ENCODE data around the gene NEK7.

GRCh38 chr1:198153804-198154203 lies 3.0 kb upstream of the NEK7 start:
- TF ChIP-seq POLR2A (IDR thresholded peaks at IDR 0.05; ENCODE audit: low read depth, low read length): no peak
- TF ChIP-seq POLR2AphosphoS5 (IDR thresholded peaks at IDR 0.05; ENCODE audit: low read depth, low read length): no peak
- no peak for TF ChIP-seq TAF1 (IDR thresholded peaks at IDR 0.05; ENCODE audit: borderline replicate concordance, low read depth, low read length)

All from GM12892 (cell line).